ENCODE results near the gene PDE8B.

Gene PDE8B

DNA sequence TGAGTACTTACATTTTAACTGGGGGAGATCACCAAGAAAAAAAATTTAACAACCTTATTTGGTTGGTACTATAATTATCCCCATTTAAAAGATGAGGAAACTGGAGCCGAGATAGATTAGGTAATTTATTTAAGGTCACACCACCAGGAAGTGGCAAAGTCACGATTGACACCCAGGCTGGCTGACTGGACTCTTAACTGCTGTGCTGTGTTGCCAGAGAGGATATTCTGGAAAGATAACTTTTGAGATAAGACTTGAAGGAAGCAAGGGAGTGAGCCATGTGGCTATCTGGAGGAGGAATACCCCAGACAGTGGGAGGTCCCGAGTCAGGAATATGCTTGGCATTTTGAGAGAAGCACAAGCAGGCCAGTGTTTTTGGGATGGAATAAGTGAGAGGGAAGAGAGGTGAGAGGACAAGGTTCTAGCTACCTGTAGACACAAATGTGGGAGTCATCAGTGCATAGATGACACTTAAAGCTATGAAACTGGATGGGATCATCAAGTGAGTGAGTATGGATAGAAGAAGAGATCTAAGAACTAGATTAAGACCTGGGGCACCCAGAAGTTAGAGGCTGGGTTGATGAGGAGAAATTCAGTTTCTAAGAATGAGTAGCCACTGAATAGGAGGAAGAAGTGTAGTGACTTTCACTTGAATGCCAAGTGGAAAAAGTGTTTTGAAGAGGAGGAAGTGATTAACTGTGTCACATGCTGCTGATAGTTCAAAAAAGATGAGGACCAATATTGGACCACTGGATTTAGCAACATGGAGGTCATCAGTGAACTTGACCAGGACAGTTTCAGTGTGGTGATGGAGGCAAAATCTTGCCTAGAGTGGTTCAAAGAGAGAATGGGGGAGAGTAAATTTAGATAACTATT, 25.6 kb downstream of the PDE8B start:
- DNase-seq (ENCODE audit: low spot score) = no peak
- TF ChIP-seq CTCF (IDR thresholded peaks at IDR 0.05; ENCODE audit: extremely low read depth, insufficient read depth, missing control alignments) = no peak
- in situ Hi-C loops (cut with MboI; ENCODE audit: low pct_unique_long_range_greater_than_20kb, low sequenced_read_pairs, unreplicated experiment) = no loop called here

- peak; percentile 23 for DNase-seq (ENCODE audit: low spot score)
- in situ Hi-C loops (cut with MboI; ENCODE audit: low pct_unique_long_range_greater_than_20kb, low sequenced_read_pairs, unreplicated experiment) = no loop called here
Observed at GRCh38 chr5:77239126-77239741, 28.8 kb downstream of the PDE8B start.

GRCh38 chr5:77241444-77241843, 31.0 kb downstream of the PDE8B start:
- no peak for TF ChIP-seq CTCF (IDR thresholded peaks at IDR 0.05; ENCODE audit: extremely low read depth, insufficient read depth, missing control alignments)
- in situ Hi-C loops (cut with MboI; ENCODE audit: low pct_unique_long_range_greater_than_20kb, low sequenced_read_pairs, unreplicated experiment) = no loop called here
- DNase-seq (ENCODE audit: low spot score) = no peak

More at GRCh38 chr5:77239126-77239741, 28.8 kb downstream of the PDE8B start:
- peak; percentile 41 for TF ChIP-seq CTCF (IDR thresholded peaks at IDR 0.05; ENCODE audit: extremely low read depth, insufficient read depth, missing control alignments)

GRCh38 chr5:77249475-77249874, 39.0 kb downstream of the PDE8B start:
- in situ Hi-C loops (cut with MboI; ENCODE audit: low pct_unique_long_range_greater_than_20kb, low sequenced_read_pairs, unreplicated experiment) = no loop called here
- no peak for TF ChIP-seq CTCF (IDR thresholded peaks at IDR 0.05; ENCODE audit: extremely low read depth, insufficient read depth, missing control alignments)
- no peak for DNase-seq (ENCODE audit: low spot score)

DNA sequence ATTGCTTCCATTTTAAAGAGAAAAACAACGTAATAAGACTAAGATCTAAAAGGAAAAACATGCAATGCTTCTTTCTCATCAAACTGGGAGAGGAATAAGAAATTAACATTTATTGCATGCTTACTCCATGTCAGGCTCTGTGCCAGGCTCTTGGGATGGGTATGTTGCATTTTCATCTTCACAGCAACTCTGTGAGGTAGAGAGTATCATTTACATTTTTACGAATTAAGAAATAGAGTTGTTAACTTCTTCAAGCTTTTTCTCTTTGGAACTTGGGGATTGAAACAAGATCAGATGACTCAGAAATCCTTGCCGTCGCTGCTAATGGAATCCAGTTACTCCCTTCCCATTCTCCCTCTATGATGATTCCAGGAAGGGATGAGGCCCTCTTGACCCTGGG, 39.5 kb downstream of the PDE8B start:
- no peak for TF ChIP-seq CTCF (IDR thresholded peaks at IDR 0.05; ENCODE audit: extremely low read depth, insufficient read depth, missing control alignments)
- no peak for DNase-seq (ENCODE audit: low spot score)
- in situ Hi-C loops (cut with MboI; ENCODE audit: low pct_unique_long_range_greater_than_20kb, low sequenced_read_pairs, unreplicated experiment) = no loop called here

DNA sequence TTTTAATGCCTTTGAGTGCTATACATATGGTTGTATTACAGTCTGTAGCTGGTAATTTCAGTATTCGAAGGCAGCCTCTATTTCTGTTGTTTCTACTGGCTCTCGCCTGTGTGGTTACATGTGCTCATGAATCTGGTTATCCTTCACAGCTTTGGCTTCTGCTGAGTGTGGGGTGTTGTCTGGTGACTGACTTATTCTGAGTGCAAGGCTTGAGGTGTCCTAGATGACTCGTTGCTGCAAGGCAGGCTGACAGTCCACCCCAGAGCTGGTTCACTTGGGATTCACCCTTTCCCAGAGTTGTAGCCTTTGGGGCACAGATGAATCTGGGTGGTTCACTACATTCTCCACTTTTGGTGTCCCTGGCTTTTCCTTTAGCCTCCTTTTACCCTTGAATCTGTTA, 41.4 kb downstream of the PDE8B start:
- no peak for DNase-seq (ENCODE audit: low spot score)
- no peak for TF ChIP-seq CTCF (IDR thresholded peaks at IDR 0.05; ENCODE audit: extremely low read depth, insufficient read depth, missing control alignments)
- in situ Hi-C loops (cut with MboI; ENCODE audit: low pct_unique_long_range_greater_than_20kb, low sequenced_read_pairs, unreplicated experiment) = no loop called here

All from GM13977 (cell line).